Nephron (organoid): Measurements from ENCODE around the gene RAET1E.
"Not testable (repeated sequence)": the region's sequence is repeated elsewhere in the genome, so short reads cannot be mapped to it uniquely, and the experiment has no call there.

ENCODE experiments used
- H3K27ac Mint-ChIP-seq, 3 experiments: 2 replicates each; pipeline ENCODE4 v1.8.0; 2020; ENCODE audit warnings: mixed read lengths in 3 of 3, mild to moderate bottlenecking in 2 of 3, moderate library complexity in 1 of 3
- H3K27me3 Mint-ChIP-seq: 2 replicates; pipeline ENCODE4 v1.8.0; 2021; ENCODE audit warnings: low read depth, mild to moderate bottlenecking, moderate library complexity, mixed read lengths
- H3K36me3 Mint-ChIP-seq: 2 replicates; pipeline ENCODE4 v1.8.0; 2020; ENCODE audit warnings: low read depth, mixed read lengths
- H3K4me1 Mint-ChIP-seq: 2 replicates; pipeline ENCODE4 v1.8.0; 2020; ENCODE audit warnings: mixed read lengths
- H3K4me3 Mint-ChIP-seq, 3 experiments: 2 replicates each; pipeline ENCODE4 v1.8.0; 2020; ENCODE audit warnings: mild to moderate bottlenecking in 3 of 3, mixed read lengths in 3 of 3, moderate library complexity in 2 of 3
- H3K9me3 Mint-ChIP-seq: 2 replicates; pipeline ENCODE4 v1.8.0; 2020; ENCODE audit warnings: mixed read lengths
- TF ChIP-seq, protein P1 (sequence below), 3 experiments: fragments of 200-600 bp; sonication (generic); IDR thresholded peaks; one replicate each; pipeline ENCODE4 v1.5.0; 2021; ENCODE audit warnings: antibody characterized with exemption in 3 of 3; ENCODE audit not compliant: unreplicated experiment in 3 of 3

Gene RAET1E

DNA sequence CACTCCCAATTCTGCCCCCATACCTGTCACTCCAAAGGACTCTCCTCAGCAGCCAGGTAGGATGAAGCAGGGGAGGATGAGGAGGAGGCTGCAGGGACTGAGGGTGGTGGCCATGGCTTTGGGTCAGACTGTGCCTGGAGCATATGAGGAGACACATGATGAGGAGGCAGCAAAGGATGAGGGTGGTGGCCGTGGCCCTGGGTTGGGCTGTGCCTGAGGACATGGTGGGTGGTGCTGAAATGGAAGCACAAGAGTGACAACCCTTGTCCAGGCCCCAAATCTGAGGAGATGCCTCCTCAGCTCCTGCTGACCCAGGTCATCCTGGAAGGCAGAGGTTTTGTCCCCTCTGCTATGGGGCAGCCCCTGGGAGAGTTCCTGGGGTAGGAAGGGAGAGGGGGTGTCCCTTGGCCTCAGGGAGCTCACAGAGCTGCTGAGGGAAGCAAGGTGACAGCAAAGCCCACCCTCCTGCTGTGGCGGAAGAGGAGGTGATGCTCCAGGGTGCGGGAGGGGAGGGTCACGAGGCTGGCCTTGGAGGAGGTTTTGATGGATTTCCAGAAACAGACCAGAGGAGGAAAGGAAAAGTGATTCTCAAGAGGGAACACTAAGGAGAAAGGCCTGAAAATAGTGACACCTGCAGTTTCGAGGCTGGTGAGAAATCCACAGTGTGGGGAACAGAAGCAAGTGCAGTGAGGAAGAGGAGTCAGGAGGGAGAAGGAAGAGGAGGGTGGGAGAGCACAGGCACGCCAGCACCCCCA lies 20.4 kb upstream of the RAET1E start:
- Mint-ChIP-seq H3K9me3 (no peaks in the 10 kb centered on the region), H3K4me1 (peaks cover 6% of the 10 kb centered on the region), H3K27me3 (peaks cover 64% of the 10 kb centered on the region), H3K4me3 (no peak overlapping the region), H3K36me3 (no peaks in the 10 kb centered on the region), H3K27ac (no peak overlapping the region)
- TF ChIP-seq, protein P1, sequence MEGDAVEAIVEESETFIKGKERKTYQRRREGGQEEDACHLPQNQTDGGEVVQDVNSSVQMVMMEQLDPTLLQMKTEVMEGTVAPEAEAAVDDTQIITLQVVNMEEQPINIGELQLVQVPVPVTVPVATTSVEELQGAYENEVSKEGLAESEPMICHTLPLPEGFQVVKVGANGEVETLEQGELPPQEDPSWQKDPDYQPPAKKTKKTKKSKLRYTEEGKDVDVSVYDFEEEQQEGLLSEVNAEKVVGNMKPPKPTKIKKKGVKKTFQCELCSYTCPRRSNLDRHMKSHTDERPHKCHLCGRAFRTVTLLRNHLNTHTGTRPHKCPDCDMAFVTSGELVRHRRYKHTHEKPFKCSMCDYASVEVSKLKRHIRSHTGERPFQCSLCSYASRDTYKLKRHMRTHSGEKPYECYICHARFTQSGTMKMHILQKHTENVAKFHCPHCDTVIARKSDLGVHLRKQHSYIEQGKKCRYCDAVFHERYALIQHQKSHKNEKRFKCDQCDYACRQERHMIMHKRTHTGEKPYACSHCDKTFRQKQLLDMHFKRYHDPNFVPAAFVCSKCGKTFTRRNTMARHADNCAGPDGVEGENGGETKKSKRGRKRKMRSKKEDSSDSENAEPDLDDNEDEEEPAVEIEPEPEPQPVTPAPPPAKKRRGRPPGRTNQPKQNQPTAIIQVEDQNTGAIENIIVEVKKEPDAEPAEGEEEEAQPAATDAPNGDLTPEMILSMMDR (IDR thresholded peaks at IDR 0.05; ENCODE audit: unreplicated experiment in 3 of 3): no peak

DNA sequence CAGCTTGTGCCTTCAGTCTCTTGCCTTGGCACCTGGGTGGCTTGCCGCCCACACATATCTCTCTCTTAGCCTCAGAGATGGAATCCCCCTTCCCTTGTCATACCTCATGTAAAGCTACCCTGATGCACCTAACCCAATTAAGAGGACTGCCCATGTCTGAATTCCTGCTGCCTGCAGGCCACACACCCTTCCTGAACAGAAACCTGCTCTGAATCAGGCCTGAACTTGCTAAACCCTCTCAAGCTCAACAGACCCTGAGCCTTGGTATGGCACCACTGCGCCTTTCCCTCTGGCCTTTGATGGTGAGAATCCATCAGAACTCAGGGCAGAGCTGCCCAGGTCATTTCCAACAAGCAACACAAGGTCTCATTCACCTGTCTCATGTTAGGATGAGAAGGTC lies 19.8 kb upstream of the RAET1E start:
- Mint-ChIP-seq H3K27me3 (peaks cover 64% of the 10 kb centered on the region), H3K4me1 (no peaks in the 10 kb centered on the region), H3K36me3 (no peaks in the 10 kb centered on the region), H3K9me3 (peaks cover 4% of the 10 kb centered on the region), H3K27ac (no peak overlapping the region), H3K4me3 (no peak overlapping the region)
- TF ChIP-seq, protein P1 (IDR thresholded peaks at IDR 0.05; ENCODE audit: unreplicated experiment in 3 of 3): no peak

DNA sequence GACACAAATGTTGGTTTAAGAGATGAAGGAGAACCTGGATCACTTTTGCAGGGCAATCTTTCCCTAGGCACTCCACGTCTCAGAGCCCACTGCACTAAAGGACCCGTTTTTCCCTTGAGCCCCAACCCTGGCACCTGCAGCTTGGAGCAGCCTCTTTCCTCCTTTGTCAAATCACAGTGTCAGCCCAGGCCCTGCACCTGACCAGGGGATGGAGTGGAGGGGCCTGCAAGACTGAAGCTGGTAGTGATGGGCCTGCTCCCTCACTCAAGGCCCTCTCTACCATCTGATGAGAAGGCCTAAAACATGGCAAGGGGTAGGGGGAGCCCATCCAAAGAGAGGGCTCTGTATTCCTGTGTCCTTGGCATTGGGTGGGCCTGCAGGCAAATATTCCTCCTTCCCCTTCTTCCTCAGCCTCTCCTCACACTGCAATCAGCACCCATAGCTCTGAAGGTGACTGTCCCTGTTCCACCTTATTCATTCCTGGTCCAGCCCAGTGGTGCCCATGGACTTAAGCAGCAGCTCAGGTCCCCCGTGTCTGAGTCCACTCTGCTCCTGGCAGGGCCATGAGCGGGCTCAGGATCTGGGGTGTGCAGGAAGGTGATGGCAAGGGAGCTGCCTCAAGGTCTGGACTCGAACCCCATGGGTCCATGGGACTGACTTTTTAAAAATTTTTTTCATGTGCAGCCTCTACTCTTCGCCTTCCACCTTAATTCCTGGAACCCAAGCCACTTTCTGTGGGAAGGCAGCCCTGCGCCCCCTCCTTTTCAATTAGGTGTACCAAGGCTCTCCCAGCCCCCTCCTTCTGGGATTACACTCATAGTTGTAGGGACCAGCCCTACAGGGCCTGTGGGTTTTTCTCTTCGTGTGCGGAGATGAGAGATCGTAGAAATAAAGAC lies 18.3 kb upstream of the RAET1E start:
- H3K9me3 Mint-ChIP-seq: peaks cover 4% of the 10 kb centered on the region
- no peaks in the 10 kb centered on the region for H3K4me1 Mint-ChIP-seq
- H3K4me3 Mint-ChIP-seq: no peak overlapping the region
- H3K27me3 Mint-ChIP-seq: peaks cover 58% of the 10 kb centered on the region
- TF ChIP-seq, protein P1 (IDR thresholded peaks at IDR 0.05; ENCODE audit: unreplicated experiment in 3 of 3): no peak
- H3K36me3 Mint-ChIP-seq: no peaks in the 10 kb centered on the region
- H3K27ac Mint-ChIP-seq: no peak overlapping the region

DNA sequence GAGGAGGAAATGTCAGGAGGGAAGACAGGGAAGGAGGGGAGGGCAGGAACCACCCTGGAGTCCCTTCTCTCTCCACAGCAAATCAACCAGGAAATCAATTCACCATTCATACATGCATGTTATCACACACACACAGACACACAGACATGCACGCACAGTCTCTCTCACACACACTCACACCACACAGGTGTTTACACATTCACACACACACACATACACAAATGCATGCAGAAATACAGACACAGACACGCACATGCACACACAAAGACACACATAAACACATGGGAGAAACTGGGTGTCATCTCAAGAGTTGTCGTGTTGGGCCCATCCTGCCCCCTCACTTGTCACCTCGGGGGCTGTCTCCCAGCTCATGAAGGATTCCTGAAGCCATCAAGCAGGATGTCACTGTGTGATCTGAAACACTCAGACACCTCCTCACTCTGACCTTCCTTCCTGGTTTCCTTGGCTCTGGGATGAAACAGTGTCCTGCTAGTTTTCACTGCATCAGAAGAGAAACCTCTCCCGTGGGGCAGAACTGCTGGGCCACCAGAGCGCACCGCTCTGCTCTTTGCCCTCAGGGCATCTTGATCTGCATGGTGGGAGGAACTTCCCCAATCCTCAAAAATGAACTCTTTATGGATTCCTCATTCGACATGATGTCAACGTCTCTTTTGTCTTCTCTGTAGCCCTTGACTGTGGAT lies 15.8 kb upstream of the RAET1E start:
- Mint-ChIP-seq H3K4me3 (no peak overlapping the region), H3K27ac (no peak overlapping the region), H3K27me3 (peaks cover 47% of the 10 kb centered on the region), H3K9me3 (peaks cover 10% of the 10 kb centered on the region), H3K36me3 (no peaks in the 10 kb centered on the region), H3K4me1 (no peaks in the 10 kb centered on the region)
- TF ChIP-seq, protein P1 (IDR thresholded peaks at IDR 0.05; ENCODE audit: unreplicated experiment in 3 of 3): no peak

DNA sequence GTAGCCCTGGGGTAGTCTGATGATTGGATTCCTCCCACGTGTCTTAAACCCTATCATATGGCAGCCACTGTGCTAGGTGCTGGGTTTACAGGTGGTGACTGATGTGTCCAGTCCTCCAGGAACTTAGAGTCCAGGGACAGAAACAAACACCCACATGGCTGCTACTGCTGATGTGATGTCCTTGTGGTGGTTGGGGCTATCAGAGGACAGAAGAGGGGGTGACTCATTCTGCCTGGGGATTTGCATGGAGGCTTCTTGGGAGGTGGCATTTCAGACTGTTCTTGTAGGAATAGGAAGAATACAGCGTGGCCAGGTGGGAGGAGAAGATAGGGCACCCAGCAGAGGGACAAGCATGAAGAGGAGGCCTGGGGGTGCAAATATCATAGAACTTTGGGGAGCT lies 15.2 kb upstream of the RAET1E start:
- no peak overlapping the region for H3K4me3 Mint-ChIP-seq
- H3K27me3 Mint-ChIP-seq: peaks cover 45% of the 10 kb centered on the region
- H3K9me3 Mint-ChIP-seq: peaks cover 13% of the 10 kb centered on the region
- TF ChIP-seq, protein P1 (IDR thresholded peaks at IDR 0.05; ENCODE audit: unreplicated experiment in 3 of 3): no peak
- no peak overlapping the region for H3K27ac Mint-ChIP-seq
- H3K4me1 Mint-ChIP-seq: no peaks in the 10 kb centered on the region
- no peaks in the 10 kb centered on the region for H3K36me3 Mint-ChIP-seq

DNA sequence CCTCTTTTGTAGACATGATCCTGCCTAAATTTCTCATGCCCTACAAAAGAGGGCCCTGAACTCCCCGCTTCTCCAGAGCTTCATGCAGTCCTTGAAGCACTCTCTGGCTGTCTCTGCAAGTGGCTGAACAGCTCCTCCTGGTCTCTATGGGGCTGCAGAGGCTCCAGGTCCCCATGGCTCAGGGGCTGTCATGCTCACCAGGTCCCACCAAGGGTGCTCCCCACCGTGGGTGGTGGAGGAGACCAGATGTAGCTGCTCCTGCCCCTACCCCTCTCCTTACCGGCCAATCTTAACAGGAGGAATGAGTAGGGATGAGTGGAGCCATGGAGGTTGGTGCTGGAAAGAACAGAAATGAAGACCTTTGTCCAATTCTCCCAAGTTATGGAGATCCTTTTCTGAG lies 14.8 kb upstream of the RAET1E start:
- H3K36me3 Mint-ChIP-seq, H3K4me3 Mint-ChIP-seq: not testable (repeated sequence)
- H3K27me3 Mint-ChIP-seq: peaks cover 46% of the 10 kb centered on the region

More for the DNA sequence above, 14.8 kb upstream of the RAET1E start:
- peaks cover 17% of the 10 kb centered on the region for H3K9me3 Mint-ChIP-seq
- not testable (repeated sequence) for H3K4me1 Mint-ChIP-seq, H3K27ac Mint-ChIP-seq
